NT2/D1 (cell line): ENCODE measurements around the gene FCGR3A.
"Not testable (repeated sequence)": the region's sequence is repeated elsewhere in the genome, so short reads cannot be mapped to it uniquely, and the experiment has no call there.

Experiments
- YY1 ChIP-seq: IDR thresholded peaks from 2 replicates; pipeline ENCODE4 v1.6.1; 2011; ENCODE audit not compliant: insufficient read length, insufficient read depth
- ZNF274 ChIP-seq: IDR thresholded peaks from 2 replicates; pipeline ENCODE4 v1.6.1; 2011; ENCODE audit warnings: mild to moderate bottlenecking, low read depth, low read length

DNA sequence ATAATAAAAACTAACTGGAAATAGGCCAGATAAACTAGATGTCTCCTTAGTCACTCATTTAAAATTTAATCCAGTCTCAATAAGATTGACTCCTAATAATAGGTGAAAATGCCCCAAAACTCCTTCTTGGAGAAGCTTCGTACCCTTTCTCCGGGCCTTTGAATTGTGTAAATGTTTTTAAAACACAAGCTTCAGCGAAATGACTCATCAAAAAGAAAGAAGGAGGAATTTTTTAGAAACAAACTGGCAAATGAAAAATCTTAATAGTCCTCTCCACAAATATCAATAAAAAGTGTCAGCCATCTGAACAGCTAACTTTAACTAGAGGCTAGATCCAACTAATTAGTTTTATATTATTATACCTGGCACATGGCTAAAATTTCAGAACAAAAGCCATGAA, 47.5 kb upstream of the FCGR3A start:
- TF ChIP-seq YY1, ZNF274: not testable (repeated sequence)
